ENCODE results near the gene ZNF101.
"Not testable (repeated sequence)": the region's sequence is repeated elsewhere in the genome, so short reads cannot be mapped to it uniquely, and the experiment has no call there.

The ZNF101 gene

DNA sequence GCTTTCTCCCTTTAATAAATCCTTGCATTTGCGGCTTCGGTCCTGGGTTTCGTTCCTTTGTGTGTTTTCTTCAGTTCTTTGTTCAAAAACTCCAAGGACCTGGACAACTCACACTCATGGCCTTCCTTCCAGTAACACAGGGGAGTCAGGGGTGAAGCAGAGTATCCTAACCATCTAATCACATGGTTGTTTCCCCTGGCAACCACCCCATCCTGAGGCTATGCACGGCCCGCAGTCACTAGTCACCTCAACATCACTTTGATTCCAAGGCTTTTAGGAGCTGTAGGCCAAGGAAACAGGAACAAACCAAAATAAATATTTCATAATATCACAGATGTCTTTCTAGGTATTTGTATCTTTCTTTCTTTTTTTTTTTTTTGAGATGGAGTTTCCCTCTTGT is 28.9 kb downstream of the ZNF101 start:
- no peak for TF ChIP-seq ZFX (IDR thresholded peaks at IDR 0.05)
- TF ChIP-seq, protein P1, sequence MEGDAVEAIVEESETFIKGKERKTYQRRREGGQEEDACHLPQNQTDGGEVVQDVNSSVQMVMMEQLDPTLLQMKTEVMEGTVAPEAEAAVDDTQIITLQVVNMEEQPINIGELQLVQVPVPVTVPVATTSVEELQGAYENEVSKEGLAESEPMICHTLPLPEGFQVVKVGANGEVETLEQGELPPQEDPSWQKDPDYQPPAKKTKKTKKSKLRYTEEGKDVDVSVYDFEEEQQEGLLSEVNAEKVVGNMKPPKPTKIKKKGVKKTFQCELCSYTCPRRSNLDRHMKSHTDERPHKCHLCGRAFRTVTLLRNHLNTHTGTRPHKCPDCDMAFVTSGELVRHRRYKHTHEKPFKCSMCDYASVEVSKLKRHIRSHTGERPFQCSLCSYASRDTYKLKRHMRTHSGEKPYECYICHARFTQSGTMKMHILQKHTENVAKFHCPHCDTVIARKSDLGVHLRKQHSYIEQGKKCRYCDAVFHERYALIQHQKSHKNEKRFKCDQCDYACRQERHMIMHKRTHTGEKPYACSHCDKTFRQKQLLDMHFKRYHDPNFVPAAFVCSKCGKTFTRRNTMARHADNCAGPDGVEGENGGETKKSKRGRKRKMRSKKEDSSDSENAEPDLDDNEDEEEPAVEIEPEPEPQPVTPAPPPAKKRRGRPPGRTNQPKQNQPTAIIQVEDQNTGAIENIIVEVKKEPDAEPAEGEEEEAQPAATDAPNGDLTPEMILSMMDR (conservative IDR thresholded peaks at IDR 0.05): no peak
- H3K27ac ChIP-seq: no peak overlapping the region

DNA sequence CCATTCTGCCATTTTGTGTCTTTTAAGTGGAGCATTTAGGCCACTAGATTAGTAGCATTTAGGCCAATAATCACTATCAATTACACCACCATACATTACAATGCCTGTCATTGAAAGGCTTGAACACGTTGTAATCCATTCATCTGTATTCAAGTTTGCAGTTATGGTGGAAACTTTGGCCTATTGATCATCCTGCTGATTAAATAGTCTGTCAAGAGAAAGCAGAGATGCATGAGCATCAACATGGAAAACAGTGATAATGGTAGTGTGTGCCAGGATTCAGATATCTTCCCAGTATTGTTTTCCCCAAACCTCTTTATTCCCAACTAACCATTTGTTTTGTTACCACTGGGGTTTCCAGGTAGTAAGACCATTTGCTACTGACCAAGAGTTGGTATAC is 31.9 kb downstream of the ZNF101 start:
- H3K27ac ChIP-seq: not testable (repeated sequence)

DNA sequence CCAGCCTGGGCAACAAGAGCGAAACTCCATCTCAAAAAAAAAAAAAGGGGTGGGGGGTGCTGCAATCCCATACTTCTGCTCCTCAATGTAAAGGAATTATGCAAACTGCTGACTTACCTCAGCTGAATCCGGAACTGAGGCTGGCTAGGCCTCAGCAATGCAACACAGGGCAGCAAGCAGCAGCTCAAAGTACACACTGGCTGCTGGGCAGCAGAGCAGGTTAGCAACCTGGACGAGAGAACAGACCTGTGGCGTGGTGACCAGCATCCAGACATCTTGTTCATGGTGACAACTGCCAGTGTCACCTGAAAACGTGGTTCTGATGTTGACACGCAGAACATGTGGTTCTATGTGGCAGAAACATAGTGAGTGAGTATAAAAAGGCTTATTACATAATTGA is 36.2 kb downstream of the ZNF101 start:
- TF ChIP-seq ZFX (IDR thresholded peaks at IDR 0.05): no peak
- TF ChIP-seq, protein P1 (conservative IDR thresholded peaks at IDR 0.05): no peak
- no peak overlapping the region for H3K27ac ChIP-seq

DNA sequence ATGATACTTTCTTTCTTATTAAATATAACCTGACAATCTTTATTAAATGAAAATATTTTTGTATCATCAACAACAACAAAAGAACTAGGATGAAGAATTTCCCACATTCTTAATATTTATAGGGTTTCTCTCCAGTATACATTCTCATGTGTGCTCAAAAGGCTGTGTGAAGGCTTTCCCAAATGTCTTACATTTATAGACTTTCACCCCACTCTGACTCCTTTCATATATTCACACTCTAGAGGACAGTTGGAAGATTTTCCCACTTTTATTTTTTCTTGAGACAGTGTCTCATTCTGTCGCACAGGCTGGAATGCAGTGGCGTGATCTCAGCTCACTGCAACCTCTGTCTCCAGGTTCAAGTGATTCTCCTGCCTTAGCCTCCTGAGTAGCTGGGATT is 41.9 kb downstream of the ZNF101 start:
- TF ChIP-seq, protein P1 (conservative IDR thresholded peaks at IDR 0.05): no peak
- no peak for TF ChIP-seq ZFX (IDR thresholded peaks at IDR 0.05)
- H3K27ac ChIP-seq: no peak overlapping the region

DNA sequence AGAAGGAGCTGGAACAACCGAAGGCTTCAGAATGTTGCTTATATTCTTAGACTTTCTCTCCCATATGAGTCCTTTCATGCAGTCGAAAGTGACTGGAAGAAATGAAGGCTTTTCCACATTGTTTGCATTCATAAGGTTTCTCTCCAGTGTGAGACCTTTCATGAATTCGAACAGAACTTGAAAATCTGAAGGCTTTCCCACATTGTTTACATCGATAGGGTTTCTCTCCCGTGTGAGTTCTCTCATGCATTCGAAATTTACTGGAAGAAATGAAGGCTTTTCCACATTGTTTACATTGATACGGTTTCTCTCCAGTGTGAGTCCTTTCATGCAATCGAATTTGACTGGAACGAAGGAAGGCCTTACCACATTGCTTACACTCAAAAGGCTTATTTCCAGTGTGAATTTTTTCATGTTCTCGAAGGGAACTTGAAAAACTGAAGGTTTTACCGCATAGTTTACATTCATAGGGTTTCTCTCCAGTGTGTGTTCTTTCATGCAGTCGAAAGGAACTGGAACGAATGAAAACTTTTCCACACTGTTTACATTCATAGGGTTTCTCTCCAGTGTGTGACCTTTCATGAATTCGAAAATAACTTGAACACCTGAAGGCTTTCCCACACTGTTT is 42.8 kb downstream of the ZNF101 start:
- H3K27ac ChIP-seq: no peak overlapping the region
- no peak for TF ChIP-seq ZFX (IDR thresholded peaks at IDR 0.05)
- TF ChIP-seq, protein P1 (conservative IDR thresholded peaks at IDR 0.05): no peak

DNA sequence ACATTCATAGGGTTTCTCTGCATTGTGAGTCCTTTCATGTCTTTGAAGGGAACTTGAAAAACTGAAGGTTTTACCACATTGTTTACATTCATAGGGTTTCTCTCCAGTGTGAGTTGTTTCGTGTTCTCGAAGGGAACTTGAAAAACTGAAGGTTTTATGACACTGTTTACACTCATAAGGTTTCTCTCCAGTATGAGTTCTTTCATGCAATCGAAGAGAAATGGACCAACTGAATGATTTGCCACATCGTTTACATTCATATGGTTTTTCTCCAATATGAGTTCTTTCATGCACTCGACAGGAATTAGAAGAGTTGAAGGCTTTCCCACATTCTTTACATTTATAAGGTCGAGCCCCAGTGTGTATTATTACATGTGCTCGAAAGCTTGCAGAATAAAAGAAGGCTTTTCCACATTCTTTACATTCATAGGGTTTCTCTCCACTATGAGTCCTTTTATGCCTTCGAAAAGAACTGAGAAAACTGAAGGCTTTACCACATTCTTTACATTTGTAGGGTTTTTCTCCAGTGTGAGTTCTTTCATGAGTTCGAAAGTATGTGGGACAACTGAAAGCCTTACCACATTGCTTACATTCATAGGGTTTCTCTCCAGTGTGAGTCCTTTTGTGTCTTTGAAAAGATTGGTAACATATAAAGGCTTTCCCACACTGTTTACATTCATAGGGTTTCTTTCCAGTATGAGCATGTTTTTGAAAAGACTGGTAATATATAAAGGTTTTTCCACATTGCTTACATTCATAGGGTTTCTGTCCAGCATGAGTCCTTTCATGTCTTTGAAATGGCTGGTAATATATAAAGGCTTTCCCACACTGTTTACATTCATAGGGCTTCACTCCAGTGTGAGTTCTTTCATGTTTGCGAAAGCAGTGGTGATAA is 43.5 kb downstream of the ZNF101 start:
- TF ChIP-seq, protein P1 (conservative IDR thresholded peaks at IDR 0.05): no peak
- TF ChIP-seq ZFX (IDR thresholded peaks at IDR 0.05): no peak
- no peak overlapping the region for H3K27ac ChIP-seq

DNA sequence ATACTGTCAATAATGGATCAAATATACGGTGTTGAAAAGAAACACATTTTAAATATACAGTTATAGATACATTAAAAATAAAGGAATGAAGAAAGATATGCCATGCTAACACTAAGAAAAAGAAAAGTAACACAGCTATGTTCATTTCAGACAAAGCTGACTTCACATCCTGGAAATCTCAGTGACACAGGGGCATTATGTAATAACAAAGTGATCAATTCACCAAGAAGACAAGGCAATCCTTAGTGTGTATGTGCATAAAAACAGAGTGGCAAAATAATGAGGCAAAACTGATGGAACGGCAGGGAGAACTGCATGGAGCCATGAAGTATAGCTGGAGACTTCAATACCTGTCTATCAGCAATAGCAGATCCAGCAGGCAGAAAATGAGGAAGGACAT is 51.2 kb downstream of the ZNF101 start:
- H3K27ac ChIP-seq: no peak overlapping the region
- TF ChIP-seq, protein P1 (conservative IDR thresholded peaks at IDR 0.05): no peak
- TF ChIP-seq ZFX (IDR thresholded peaks at IDR 0.05): no peak

All from C4-2B (cell line).